Neuron (in vitro differentiated cells): ENCODE data around the gene NQO2.
"Not testable (repeated sequence)": the region's sequence is repeated elsewhere in the genome, so short reads cannot be mapped to it uniquely, and the experiment has no call there.

Experiments used
- H2AFZ ChIP-seq: one replicate; pipeline ENCODE4 v1.6.1; 2013; ENCODE audit warnings: low read depth, mild to moderate bottlenecking, inconsistent platforms, low read length, moderate library complexity
- H3K27me3 ChIP-seq: one replicate; pipeline ENCODE4 v1.6.1; 2013; ENCODE audit warnings: low read length; ENCODE audit not compliant: insufficient read depth
- H3K36me3 ChIP-seq: one replicate; pipeline ENCODE4 v1.6.1; 2013; ENCODE audit warnings: low read length; ENCODE audit not compliant: insufficient read depth
- H3K4me1 ChIP-seq: one replicate; pipeline ENCODE4 v1.6.1; 2013; ENCODE audit warnings: low read length; ENCODE audit not compliant: insufficient read depth
- H3K4me3 ChIP-seq: 2 replicates; pipeline ENCODE4 v1.5.1; 2013; ENCODE audit warnings: mild to moderate bottlenecking, low read length, moderate library complexity
- H3K9me3 ChIP-seq: one replicate; pipeline ENCODE4 v1.6.1; 2013; ENCODE audit warnings: low read length

Gene NQO2

GRCh38 chr6:3005077-3005476 lies 5.4 kb downstream of the NQO2 start:
- H3K4me1 ChIP-seq: peaks cover 4% of the 10 kb centered on the region
- no peak overlapping the region for H2AFZ ChIP-seq
- peaks cover 4% of the 10 kb centered on the region for H3K9me3 ChIP-seq
- H3K4me3 ChIP-seq: no peak overlapping the region
- peaks cover 31% of the 10 kb centered on the region for H3K36me3 ChIP-seq
- no peaks in the 10 kb centered on the region for H3K27me3 ChIP-seq

GRCh38 chr6:3005874-3006273 lies 6.2 kb downstream of the NQO2 start:
- H3K27me3 ChIP-seq: no peaks in the 10 kb centered on the region
- H3K9me3 ChIP-seq: peaks cover 11% of the 10 kb centered on the region
- H3K4me1 ChIP-seq: peaks cover 2% of the 10 kb centered on the region
- no peak overlapping the region for H3K4me3 ChIP-seq
- no peak overlapping the region for H2AFZ ChIP-seq
- H3K36me3 ChIP-seq: peaks cover 39% of the 10 kb centered on the region

GRCh38 chr6:3006476-3006875 lies 6.8 kb downstream of the NQO2 start:
- Histone ChIP-seq H3K4me1 (peaks cover 2% of the 10 kb centered on the region), H2AFZ (no peak overlapping the region), H3K4me3 (no peak overlapping the region), H3K36me3 (peaks cover 41% of the 10 kb centered on the region), H3K9me3 (peaks cover 13% of the 10 kb centered on the region), H3K27me3 (no peaks in the 10 kb centered on the region)

- H2AFZ ChIP-seq: no peak overlapping the region
- H3K4me3 ChIP-seq: no peak overlapping the region
- H3K9me3 ChIP-seq: peaks cover 23% of the 10 kb centered on the region
- H3K27me3 ChIP-seq: no peaks in the 10 kb centered on the region
- H3K36me3 ChIP-seq: peaks cover 46% of the 10 kb centered on the region
- no peaks in the 10 kb centered on the region for H3K4me1 ChIP-seq
Observed at GRCh38 chr6:3007571-3007970, 7.9 kb downstream of the NQO2 start.

GRCh38 chr6:3008712-3009265 lies 9.1 kb downstream of the NQO2 start:
- H2AFZ ChIP-seq, H3K4me1 ChIP-seq, H3K27me3 ChIP-seq, H3K4me3 ChIP-seq: not testable (repeated sequence)
- H3K36me3 ChIP-seq: peaks cover 50% of the 10 kb centered on the region
- H3K9me3 ChIP-seq: peaks cover 26% of the 10 kb centered on the region

- no peaks in the 10 kb centered on the region for H3K27me3 ChIP-seq
- H3K9me3 ChIP-seq: peaks cover 27% of the 10 kb centered on the region
- H3K4me3 ChIP-seq: no peak overlapping the region
- no peak overlapping the region for H2AFZ ChIP-seq
- H3K36me3 ChIP-seq: peaks cover 50% of the 10 kb centered on the region
- no peaks in the 10 kb centered on the region for H3K4me1 ChIP-seq
Observed at GRCh38 chr6:3009930-3010329, 10.2 kb downstream of the NQO2 start.

- no peak overlapping the region for H2AFZ ChIP-seq
- H3K27me3 ChIP-seq: no peaks in the 10 kb centered on the region
- no peaks in the 10 kb centered on the region for H3K4me1 ChIP-seq
- H3K36me3 ChIP-seq: peaks cover 42% of the 10 kb centered on the region
- peaks cover 27% of the 10 kb centered on the region for H3K9me3 ChIP-seq
- H3K4me3 ChIP-seq: no peak overlapping the region
Observed at GRCh38 chr6:3011158-3011557, 11.5 kb downstream of the NQO2 start.

- H2AFZ ChIP-seq: no peak overlapping the region
- H3K4me1 ChIP-seq: no peaks in the 10 kb centered on the region
- H3K9me3 ChIP-seq: peaks cover 27% of the 10 kb centered on the region
- H3K27me3 ChIP-seq: no peaks in the 10 kb centered on the region
- H3K36me3 ChIP-seq: peaks cover 42% of the 10 kb centered on the region
- H3K4me3 ChIP-seq: no peak overlapping the region
Observed at GRCh38 chr6:3011592-3011991, 11.9 kb downstream of the NQO2 start.

GRCh38 chr6:3013486-3013885 lies 13.8 kb downstream of the NQO2 start:
- no peak overlapping the region for H3K4me3 ChIP-seq
- H3K4me1 ChIP-seq: no peaks in the 10 kb centered on the region
- H3K27me3 ChIP-seq: no peaks in the 10 kb centered on the region
- peaks cover 27% of the 10 kb centered on the region for H3K9me3 ChIP-seq
- peaks cover 33% of the 10 kb centered on the region for H3K36me3 ChIP-seq
- H2AFZ ChIP-seq: no peak overlapping the region

GRCh38 chr6:3013901-3014674 lies 14.4 kb downstream of the NQO2 start:
- peaks cover 33% of the 10 kb centered on the region for H3K36me3 ChIP-seq
- no peaks in the 10 kb centered on the region for H3K27me3 ChIP-seq

GRCh38 chr6:3014675-3015066 lies 15.0 kb downstream of the NQO2 start:
- Histone ChIP-seq H3K9me3 (peaks cover 27% of the 10 kb centered on the region), H3K27me3 (no peaks in the 10 kb centered on the region), H2AFZ (no peak overlapping the region), H3K36me3 (peaks cover 35% of the 10 kb centered on the region), H3K4me3 (no peak overlapping the region), H3K4me1 (no peaks in the 10 kb centered on the region)

More at GRCh38 chr6:3013901-3014674, 14.4 kb downstream of the NQO2 start:
- Histone ChIP-seq H2AFZ (no peak overlapping the region), H3K4me3 (no peak overlapping the region), H3K9me3 (peaks cover 27% of the 10 kb centered on the region), H3K4me1 (no peaks in the 10 kb centered on the region)

GRCh38 chr6:3015144-3015543 lies 15.4 kb downstream of the NQO2 start:
- no peaks in the 10 kb centered on the region for H3K27me3 ChIP-seq
- H3K4me1 ChIP-seq: no peaks in the 10 kb centered on the region
- H3K36me3 ChIP-seq: peaks cover 35% of the 10 kb centered on the region
- H2AFZ ChIP-seq: no peak overlapping the region
- H3K4me3 ChIP-seq: no peak overlapping the region
- H3K9me3 ChIP-seq: peaks cover 23% of the 10 kb centered on the region

GRCh38 chr6:3016473-3017280 lies 17.0 kb downstream of the NQO2 start:
- Histone ChIP-seq H3K27me3 (no peaks in the 10 kb centered on the region), H3K4me1 (no peaks in the 10 kb centered on the region), H2AFZ (no peak overlapping the region), H3K9me3 (peaks cover 12% of the 10 kb centered on the region), H3K36me3 (peaks cover 26% of the 10 kb centered on the region), H3K4me3 (no peak overlapping the region)
